Smooth muscle cell (in vitro differentiated cells): ENCODE data around the gene MAPK8IP3. TPM values are rescaled to one million over a fixed set of nuclear protein-coding genes. Genes with fewer than 3 reads are reported as not detected.

ENCODE experiments used
- DNase-seq: peaks from one replicate; lab custom pipeline; 2025; ENCODE audit not compliant: unreplicated experiment; lab: John Stamatoyannopoulos, UW
- H2AFZ ChIP-seq: fragments of 200-600 bp; sonication (generic); 2 replicates; pipeline ENCODE4 v1.6.0; 2016; ENCODE audit warnings: antibody characterized with exemption, low read depth, mild to moderate bottlenecking
- H3F3A ChIP-seq: fragments of 200-600 bp; sonication (generic); 2 replicates; pipeline ENCODE4 v1.6.0; 2017; ENCODE audit warnings: antibody characterized with exemption, low read depth
- H3K27ac ChIP-seq: fragments of 200-600 bp; sonication (generic); 2 replicates; pipeline ENCODE4 v1.5.1; 2016; ENCODE audit warnings: low read depth, mild to moderate bottlenecking
- H3K27me3 ChIP-seq: fragments of 200-600 bp; sonication (generic); 2 replicates; pipeline ENCODE4 v1.6.1; 2016; ENCODE audit warnings: low read depth, mild to moderate bottlenecking
- H3K36me3 ChIP-seq: fragments of 200-600 bp; sonication (generic); 2 replicates; pipeline ENCODE4 v1.5.1; 2016; ENCODE audit warnings: low read depth
- H3K4me1 ChIP-seq: fragments of 200-600 bp; sonication (generic); 2 replicates; pipeline ENCODE4 v1.5.1; 2016; ENCODE audit warnings: low read depth
- H3K4me2 ChIP-seq: fragments of 200-600 bp; sonication (generic); 2 replicates; pipeline ENCODE4 v1.6.0; 2016; ENCODE audit warnings: mild to moderate bottlenecking
- H3K4me3 ChIP-seq: fragments of 200-600 bp; sonication (generic); 2 replicates; pipeline ENCODE4 v1.5.1; 2016; ENCODE audit warnings: mild to moderate bottlenecking
- H3K79me2 ChIP-seq: fragments of 200-600 bp; sonication (generic); 2 replicates; pipeline ENCODE4 v1.6.0; 2016; ENCODE audit warnings: low read depth, mild to moderate bottlenecking
- H3K9ac ChIP-seq: fragments of 200-600 bp; sonication (generic); 2 replicates; pipeline ENCODE4 v1.6.0; 2016; ENCODE audit warnings: low read depth
- H3K9me3 ChIP-seq: fragments of 200-600 bp; sonication (generic); replicated peaks from 2 replicates; pipeline ENCODE4 v1.5.1; 2016; ENCODE audit warnings: low read depth
- H4K20me1 ChIP-seq: fragments of 200-600 bp; sonication (generic); 2 replicates; pipeline ENCODE4 v1.6.0; 2016; ENCODE audit warnings: low read depth
- CTCF ChIP-seq: fragments of 200-600 bp; sonication (generic); IDR thresholded peaks from 2 replicates; pipeline ENCODE4 v1.5.1; 2017; ENCODE audit warnings: borderline replicate concordance, mild to moderate bottlenecking, antibody characterized with exemption; ENCODE audit not compliant: insufficient read depth, poor library complexity, severe bottlenecking
- WGBS: methylation state at CpG from one replicate; pipeline ENCODE4 v1.1.7; 2016; ENCODE audit warnings: low lambda C conversion rate; 5-methylcytosine and 5-hydroxymethylcytosine counted together
- polyA plus RNA-seq: library from polyadenylated mRNA; unstranded; fragments of >200 nt; fragmentation: Nextera tagmentation; extraction: Ambion mirVana; gene quantifications from 2 replicates; pipeline ENCODE4 v1.2.1, GENCODE V29; 2016
- total RNA-seq: library from RNA; depleted of rRNA; stranded (reverse); fragments of >200 nt; gene quantifications from 2 replicates; pipeline ENCODE4 v1.2.3, GENCODE V29; 2014

MAPK8IP3 gene
- total and polyA plus RNA-seq, 2 experiments from 2014 or later, result 43.6 to 47.8 TPM

GRCh38 chr16:1688807-1689560 lies 17.0 kb upstream of the MAPK8IP3 start:
- Histone ChIP-seq H4K20me1 (peaks cover 27% of the 10 kb centered on the region), H3K4me2 (peak overlapping the region; percentile 2), H3K9ac (peak overlapping the region; percentile 78), H3K4me3 (no peak overlapping the region), H3K27ac (peak overlapping the region; percentile 97), H3F3A (peaks cover 24% of the 10 kb centered on the region), H3K36me3 (peaks cover 19% of the 10 kb centered on the region), H2AFZ (no peak overlapping the region), H3K79me2 (peaks cover 77% of the 10 kb centered on the region), H3K27me3 (no peaks in the 10 kb centered on the region), H3K9me3 (no peaks in the 10 kb centered on the region), H3K4me1 (no peaks in the 10 kb centered on the region)
- 70% methylated on average over 10 of the region's 10 CpGs for WGBS
- no peak for DNase-seq
- no peak for TF ChIP-seq CTCF

GRCh38 chr16:1689853-1690252 lies 16.1 kb upstream of the MAPK8IP3 start:
- H3K4me2 ChIP-seq, result peak overlapping the region; percentile 14
- H3K79me2 ChIP-seq, result peaks cover 76% of the 10 kb centered on the region
- no peak overlapping the region for H2AFZ ChIP-seq
- H3K27me3 ChIP-seq, result no peaks in the 10 kb centered on the region
- peaks cover 24% of the 10 kb centered on the region for H3F3A ChIP-seq
- H3K36me3 ChIP-seq, result peaks cover 19% of the 10 kb centered on the region
- H3K4me3 ChIP-seq, result no peak overlapping the region
- peak overlapping the region; percentile 78 for H3K9ac ChIP-seq
- 89% methylated on average over 13 of the region's 13 CpGs for WGBS
- no peak for DNase-seq
- H3K9me3 ChIP-seq, result no peaks in the 10 kb centered on the region
- H3K4me1 ChIP-seq, result no peaks in the 10 kb centered on the region
- peaks cover 22% of the 10 kb centered on the region for H4K20me1 ChIP-seq
- TF ChIP-seq CTCF, result no peak
- H3K27ac ChIP-seq, result peak overlapping the region; percentile 97

DNA sequence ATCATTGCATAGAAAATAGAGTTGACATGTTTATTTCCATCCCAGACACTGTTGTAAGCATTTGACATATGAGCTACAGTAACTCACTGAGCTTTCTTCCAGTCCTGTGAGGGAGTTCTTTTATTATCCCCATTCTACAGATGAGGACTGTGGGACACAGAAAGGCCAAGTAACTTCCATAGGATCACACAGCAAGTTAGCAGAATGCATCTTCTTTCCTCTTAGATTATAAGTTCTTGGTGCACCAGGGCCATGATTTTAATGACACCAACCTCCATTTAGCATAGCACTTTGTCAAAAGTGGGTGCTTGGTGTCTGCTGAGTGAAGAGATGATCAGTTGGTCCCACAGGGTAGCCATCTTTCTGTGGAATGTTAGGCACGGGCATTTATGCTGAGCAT lies 15.2 kb upstream of the MAPK8IP3 start:
- DNase-seq, result no peak
- WGBS, result 91% methylated on average over 1 of the region's 1 CpG
- Histone ChIP-seq H3K27me3 (no peaks in the 10 kb centered on the region), H3K4me1 (no peaks in the 10 kb centered on the region), H3K4me2 (no peak overlapping the region), H3K9ac (peak overlapping the region; percentile 75), H3K9me3 (no peaks in the 10 kb centered on the region), H3K4me3 (no peak overlapping the region), H3K36me3 (peaks cover 12% of the 10 kb centered on the region), H3K27ac (peak overlapping the region; percentile 97), H3K79me2 (peaks cover 76% of the 10 kb centered on the region), H2AFZ (no peak overlapping the region), H4K20me1 (peaks cover 20% of the 10 kb centered on the region), H3F3A (peaks cover 24% of the 10 kb centered on the region)
- no peak for TF ChIP-seq CTCF

DNA sequence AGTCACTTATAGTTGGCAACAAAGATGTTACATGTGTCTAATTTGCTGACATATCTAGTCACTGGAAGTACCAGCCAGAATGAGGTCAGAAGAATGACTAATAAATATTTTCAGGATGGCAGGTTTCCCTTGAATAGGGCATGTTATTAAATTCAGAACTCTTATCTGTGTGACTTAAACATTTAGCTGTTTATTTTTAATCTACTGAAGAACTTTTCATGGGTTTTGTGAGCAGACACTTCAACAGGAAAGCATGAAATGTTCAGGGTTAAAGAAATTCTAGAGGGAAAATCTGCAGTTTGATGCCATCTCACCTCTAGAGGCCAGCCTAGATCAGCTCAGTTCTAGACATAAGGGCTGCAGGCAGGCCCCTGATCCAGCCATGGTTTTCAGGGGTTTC lies 14.7 kb upstream of the MAPK8IP3 start:
- H3K4me1 ChIP-seq, result no peaks in the 10 kb centered on the region
- peaks cover 20% of the 10 kb centered on the region for H4K20me1 ChIP-seq
- peaks cover 24% of the 10 kb centered on the region for H3F3A ChIP-seq
- peak overlapping the region; percentile 97 for H3K27ac ChIP-seq
- H3K27me3 ChIP-seq, result no peaks in the 10 kb centered on the region
- no peaks in the 10 kb centered on the region for H3K9me3 ChIP-seq
- no peak overlapping the region for H2AFZ ChIP-seq
- TF ChIP-seq CTCF, result no peak
- DNase-seq, result no peak
- peak overlapping the region; percentile 22 for H3K4me2 ChIP-seq
- no peak overlapping the region for H3K4me3 ChIP-seq
- peak overlapping the region; percentile 75 for H3K9ac ChIP-seq
- H3K79me2 ChIP-seq, result peaks cover 73% of the 10 kb centered on the region
- peaks cover 11% of the 10 kb centered on the region for H3K36me3 ChIP-seq
